Mucosa of gallbladder (tissue), 1 donor: ENCODE data around the gene USP2. TPM values are rescaled to one million over a fixed set of nuclear protein-coding genes. Genes with fewer than 3 reads are reported as not detected.

Source experiments
- DNase-seq: peaks from one replicate; pipeline ENCODE4 v3.0.0-alpha.2; 2020; ENCODE audit warnings: low spot score
- total RNA-seq: library from RNA; stranded (reverse); gene quantifications from one replicate; pipeline ENCODE4 v1.2.1, GENCODE V29; 2021
- donor health status: DM: no; HTN: no; CAD: no.

The USP2 gene, protein sequence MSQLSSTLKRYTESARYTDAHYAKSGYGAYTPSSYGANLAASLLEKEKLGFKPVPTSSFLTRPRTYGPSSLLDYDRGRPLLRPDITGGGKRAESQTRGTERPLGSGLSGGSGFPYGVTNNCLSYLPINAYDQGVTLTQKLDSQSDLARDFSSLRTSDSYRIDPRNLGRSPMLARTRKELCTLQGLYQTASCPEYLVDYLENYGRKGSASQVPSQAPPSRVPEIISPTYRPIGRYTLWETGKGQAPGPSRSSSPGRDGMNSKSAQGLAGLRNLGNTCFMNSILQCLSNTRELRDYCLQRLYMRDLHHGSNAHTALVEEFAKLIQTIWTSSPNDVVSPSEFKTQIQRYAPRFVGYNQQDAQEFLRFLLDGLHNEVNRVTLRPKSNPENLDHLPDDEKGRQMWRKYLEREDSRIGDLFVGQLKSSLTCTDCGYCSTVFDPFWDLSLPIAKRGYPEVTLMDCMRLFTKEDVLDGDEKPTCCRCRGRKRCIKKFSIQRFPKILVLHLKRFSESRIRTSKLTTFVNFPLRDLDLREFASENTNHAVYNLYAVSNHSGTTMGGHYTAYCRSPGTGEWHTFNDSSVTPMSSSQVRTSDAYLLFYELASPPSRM
- 7.3 TPM for total RNA-seq

DNA sequence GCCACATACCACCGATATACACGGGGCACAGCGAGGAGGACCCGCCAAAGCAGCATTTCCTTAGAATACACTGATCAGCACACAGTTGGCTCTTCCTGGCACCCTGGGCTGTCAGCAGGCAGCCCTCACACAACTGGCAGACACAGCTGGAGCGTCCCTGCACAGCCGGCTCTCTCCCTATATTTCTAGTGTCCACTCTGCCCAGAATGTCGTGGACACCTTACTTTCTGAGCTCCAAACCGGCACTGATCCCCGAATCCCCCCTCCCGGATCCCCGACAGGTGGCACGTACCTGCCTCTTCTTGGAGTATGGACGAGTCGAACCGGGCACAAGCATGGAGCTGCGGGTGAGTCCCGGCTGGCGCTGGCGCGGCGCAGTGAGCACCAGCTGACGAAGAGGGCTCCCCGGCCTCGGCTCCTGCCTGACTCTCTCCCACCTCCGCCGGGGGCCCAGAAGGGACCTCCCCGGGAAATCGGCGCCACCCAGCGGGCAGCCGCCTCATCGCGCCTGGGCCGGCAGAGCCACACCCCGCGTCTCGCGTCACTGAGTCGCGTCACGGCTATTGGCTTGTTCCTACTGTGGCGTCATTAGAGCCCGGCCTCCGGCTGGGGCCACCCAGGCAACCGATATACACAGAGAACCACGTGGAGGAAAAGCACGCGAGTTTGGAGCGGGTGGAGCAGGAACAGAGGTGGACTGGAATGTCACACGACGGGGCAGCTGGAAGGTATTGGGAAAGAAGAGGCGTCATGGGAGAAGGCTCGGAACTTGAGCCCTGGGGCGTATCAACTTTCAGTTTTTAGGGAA lies at the start of gene USP2:
TSS of gene USP2 (minus strand) at position 510 of the 808 bp plus-strand sequence. CDS start 8,210 bp downstream, outside the sequence.
- peak; percentile 98 for DNase-seq

DNA sequence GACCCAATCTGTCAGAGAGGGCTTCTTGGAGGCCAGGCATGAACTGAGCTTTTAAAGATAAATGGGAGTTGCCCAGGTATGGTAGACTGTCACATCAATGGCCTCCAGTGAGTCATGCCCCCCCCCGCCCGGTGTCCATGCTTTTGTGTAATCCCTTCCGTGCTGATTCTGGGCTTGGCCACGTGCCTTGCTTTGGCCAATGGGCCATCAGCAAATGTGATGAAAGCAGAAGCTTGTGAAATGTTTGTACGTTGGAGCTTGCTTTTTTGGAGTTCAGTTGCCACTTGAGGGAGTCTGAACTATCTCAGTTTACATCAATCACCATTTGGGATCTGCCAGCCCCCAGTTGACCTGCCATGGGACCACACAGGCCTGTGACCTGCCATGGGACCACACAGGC lies 45.8 kb upstream of the USP2 start:
- DNase-seq = no peak

DNA sequence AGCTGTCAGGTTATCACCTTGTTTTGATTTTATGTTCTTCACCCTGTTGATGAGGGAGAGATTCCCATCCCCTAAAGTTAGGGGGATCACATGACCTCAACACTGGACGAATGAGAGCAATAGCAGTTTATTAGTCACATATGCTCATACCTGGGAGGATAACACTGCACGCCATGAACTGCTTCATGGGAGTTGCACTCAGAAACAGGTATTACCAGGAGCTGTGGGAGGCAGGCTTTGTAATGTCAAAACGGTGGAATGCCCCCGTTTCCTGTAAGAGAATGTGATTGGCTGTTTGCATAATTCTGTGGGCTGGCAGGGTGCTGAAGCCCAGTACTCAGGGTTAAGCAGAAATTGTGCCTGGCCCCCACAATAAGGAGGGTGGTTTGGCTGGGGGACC lies 44.7 kb upstream of the USP2 start:
- no peak for DNase-seq

DNA sequence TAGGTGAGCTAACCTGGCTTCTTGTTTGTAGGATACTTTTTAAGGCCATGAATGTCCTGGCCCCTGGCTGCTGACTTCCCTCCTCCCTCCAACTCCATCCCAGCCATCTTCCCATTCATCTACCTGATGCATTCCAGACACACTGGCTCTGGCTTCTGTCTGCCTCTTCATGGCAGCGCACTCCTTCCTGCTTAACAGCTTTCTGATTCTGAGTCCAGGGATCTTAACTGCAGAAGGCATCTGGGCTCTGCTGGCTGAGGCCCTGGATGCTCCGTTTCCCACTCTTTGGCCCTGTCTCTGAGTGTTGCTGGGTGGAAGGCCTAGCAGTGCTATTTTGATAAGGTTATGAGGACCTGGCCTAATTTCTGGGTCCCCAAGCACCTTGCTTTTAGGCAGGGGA lies 43.3 kb upstream of the USP2 start:
- no peak for DNase-seq

DNA sequence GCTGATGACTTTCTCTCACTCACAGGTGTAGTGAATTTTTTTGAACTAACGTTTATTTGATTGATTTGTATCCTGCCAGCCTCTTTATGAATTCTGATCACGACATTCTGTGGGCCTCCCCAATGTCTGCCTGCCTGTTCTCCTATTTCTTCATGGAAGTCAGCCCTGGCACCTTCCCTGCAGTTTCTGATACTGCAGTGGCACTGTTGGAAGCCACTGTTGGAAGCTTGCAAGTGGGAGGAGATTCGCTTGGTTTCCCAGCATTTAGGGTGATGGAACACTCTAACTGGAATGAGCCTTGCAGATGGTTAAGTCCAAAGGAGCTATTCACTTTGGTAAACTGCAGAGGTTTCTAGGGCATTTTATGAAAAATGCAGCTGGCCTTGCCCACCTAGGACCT lies 42.8 kb upstream of the USP2 start:
- no peak for DNase-seq

DNA sequence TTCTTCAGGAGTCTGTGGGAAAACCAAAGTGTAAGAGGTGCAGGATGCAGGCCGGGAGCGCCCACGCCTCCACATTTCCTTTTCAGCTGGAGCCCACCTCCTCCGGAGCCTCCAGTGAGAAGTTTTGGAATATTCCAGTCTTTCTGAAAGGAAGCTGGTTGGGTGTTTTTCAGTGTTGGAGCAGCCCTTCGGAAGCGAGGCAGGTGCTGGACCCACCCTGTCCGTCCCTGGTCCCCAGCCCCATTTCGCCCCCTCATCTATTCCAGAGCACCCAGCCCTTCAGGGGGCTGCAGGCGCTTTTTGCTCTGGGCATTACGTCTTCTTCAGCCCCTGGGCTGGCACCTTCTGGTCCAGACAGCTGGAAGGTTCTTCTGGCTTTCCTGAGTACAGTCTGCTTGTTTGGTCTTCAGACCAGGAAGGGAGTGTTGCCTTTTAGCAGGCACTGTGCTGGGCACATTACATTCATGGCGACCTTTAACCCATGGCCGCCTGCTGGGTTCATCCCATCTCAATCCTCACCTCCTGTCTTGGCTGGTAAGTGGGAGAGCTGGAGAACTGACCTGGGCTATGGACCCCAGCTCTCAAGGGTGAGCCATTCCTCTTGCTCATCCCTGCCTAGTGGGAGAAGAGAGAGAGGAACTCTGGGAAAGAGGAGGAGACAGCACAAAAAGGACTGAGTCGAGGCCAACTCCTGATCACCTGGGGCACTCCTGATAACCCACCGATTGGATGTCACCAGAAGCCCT lies 42.2 kb upstream of the USP2 start:
- no peak for DNase-seq

DNA sequence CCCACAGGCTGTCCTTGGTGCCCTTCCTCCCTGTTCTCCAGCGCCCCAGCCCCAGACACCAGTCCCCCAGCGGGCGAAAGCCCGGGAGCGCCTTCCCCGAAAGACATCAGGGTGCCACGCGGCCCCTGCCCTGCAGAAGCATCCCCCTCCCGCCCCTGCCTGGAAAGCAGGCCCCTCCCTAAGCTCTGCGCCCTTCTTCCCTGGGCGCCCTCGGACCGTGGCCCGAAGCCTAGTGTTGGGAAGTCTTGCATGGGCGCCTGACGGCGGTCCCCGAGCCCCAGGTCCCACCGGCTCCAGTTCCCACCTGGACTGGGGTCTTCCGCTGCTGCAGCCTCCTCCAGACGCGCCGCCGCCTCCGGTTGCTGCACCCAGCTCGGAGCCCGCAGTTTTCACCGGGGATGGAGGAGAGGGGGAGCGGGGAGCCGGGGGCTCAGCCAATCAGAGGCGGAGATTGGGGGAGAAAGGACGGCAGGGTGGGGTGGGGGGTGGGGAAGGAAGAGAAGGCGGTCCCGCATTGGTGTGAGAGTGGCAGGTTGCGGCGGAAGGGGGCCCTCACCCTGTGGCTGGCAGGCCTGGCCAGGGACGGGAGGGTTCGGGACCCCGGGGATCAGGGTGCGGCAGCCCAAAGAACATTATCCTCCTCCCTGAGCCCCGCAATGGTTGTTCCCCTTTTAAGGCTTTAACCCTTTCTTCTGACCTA lies 41.5 kb upstream of the USP2 start, which contains the start of gene THY1:
TSS of gene THY1 (minus strand) at position 364 of the 700 bp plus-strand sequence. CDS start 2,267 bp downstream, outside the sequence.
- DNase-seq = no peak

DNA sequence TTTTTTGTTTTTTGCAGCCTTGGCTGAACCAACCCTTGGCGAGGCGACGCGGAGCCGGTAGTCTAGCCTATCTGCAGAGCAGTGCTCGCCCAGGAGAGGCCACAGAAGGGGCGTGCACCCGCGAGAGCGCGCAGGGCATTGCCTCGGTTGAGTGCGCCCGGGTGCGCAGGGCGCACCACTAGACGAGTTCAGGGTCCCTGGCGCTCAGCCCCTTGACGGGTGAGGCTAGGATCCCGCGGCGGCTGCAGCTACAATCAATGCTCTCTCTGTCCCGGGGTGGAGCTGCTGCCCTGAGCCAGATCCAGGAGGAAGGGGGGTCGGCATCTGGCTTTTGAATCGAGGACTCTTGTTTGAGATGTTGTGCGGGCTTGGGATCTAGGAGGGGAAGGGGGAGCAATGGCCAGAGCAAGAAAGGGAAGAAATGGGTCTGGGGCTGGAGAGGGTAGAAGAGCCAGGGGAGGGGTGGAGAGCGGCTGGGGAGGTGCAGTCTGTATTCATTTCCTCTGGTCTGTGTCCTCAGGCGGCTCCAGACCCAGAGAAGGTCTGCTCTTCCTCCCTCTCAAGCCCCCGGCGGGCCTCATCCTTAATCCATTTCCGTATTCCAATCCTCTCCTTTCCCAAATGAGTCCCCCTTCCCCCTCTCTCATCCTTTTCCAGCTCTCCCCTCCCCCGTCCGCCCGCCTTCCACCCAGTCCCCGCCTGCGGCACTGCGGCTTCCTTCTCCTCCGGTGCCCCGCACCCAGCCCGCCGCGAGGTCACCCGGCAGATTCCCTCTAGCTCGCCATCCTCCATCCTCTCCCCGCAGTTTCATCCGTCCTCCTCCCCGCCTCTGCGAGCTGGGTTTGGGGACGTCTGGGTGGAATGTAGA lies 40.7 kb upstream of the USP2 start:
- DNase-seq = no peak

DNA sequence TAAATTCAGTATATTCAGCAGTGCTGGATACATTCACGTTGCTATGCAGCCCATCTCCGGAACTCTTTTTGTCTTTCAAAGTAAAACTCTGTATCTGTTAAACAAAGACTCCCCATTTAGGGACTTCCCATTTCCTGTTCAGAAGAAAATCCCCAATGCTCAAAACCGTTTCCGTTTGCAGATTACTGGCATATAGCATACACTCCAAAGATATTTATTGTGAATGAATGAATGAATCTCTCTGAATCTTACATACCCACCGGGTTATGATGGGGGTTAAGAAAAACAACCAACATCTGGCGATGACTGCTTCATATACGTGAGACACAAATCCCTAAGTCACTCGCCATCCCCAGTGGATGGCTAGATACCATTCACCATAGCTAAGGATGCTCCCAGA lies 39.9 kb upstream of the USP2 start:
- DNase-seq = no peak

DNA sequence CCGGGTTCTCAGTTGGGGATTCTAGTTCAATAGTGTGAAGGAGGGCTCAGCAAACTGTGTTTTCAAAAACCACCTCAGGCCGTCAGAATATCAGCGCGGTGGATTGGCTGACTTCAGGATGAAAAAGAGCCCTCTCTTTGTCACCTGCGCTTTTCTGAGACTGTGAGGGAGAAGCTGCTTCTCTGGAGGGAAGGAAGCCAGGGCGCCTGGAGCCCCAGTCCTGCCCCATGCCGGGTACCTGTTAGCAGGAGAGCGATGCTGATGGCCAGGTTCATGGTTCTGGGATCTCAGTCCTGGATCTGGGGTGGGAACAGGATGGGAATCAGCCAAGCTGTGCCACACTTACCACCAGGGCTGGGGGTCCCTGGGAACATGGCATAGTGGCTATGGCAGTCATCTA lies 39.1 kb upstream of the USP2 start:
- DNase-seq = no peak

DNA sequence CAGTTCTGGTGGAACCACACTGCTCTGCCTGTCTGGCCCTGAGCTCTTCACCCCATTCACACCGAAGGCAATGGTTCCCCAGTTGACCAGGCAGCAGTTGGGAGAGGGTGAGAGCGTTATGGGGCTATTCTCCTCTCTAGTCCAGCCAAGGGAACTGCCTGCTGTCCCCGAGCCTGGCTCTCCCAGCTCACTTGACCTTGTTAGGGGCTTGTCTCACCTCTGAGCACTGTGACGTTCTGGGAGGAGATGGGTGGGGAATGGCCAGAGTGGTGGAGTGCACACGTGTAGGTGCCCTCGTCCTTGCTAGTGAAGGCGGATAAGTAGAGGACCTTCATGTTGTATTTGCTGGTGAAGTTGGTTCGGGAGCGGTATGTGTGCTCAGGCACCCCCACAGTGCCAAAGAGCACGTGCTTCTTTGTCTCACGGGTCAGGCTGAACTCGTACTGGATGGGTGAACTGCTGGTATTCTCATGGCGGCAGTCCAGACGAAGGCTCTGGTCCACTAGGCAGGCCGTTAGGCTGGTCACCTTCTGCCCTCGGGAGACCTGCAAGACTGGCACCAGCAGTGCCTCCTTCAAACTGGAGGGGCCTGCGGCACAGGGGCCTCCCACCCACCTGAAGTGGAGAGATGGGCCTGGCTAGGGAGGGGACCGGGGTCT lies 38.5 kb upstream of the USP2 start:
- DNase-seq = no peak

DNA sequence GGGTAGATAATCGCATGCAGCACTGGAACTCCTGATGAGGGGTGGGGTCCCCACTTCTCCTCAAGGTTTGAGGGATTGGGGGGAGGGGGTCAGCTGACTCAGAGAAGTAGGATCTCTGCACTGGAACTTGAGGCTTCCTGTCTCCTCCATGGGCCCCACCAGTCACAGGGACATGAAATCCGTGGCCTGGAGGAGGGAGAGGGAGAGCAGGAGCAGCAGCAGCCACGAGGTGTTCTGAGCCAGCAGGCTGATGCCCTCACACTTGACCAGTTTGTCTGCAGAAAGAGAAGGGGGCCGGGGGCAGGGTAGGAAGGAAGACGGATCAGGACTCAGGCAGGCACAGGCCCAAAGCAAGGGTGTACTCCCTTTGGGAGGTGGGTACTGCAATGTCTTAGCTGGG lies 37.8 kb upstream of the USP2 start:
- no peak for DNase-seq

DNA sequence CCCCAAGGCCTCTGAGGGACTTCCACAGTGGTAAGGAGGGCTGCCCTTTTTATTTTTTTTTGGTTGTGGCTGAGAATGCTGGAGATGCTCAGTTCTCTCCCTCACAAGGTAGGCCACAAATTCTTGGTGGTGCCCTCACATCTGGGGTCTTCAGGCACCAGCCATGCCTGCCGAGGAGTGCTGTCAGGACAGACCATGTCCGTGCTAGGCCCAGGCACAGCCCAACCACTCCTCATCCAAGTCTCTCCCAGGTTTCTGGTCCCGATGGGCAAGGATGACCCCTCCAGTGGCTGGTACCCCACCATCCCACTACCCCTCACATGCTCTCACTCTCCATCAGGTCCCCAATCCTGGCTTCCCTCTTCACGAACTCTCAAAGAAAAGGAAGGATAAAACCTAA lies 37.3 kb upstream of the USP2 start:
- no peak for DNase-seq

DNA sequence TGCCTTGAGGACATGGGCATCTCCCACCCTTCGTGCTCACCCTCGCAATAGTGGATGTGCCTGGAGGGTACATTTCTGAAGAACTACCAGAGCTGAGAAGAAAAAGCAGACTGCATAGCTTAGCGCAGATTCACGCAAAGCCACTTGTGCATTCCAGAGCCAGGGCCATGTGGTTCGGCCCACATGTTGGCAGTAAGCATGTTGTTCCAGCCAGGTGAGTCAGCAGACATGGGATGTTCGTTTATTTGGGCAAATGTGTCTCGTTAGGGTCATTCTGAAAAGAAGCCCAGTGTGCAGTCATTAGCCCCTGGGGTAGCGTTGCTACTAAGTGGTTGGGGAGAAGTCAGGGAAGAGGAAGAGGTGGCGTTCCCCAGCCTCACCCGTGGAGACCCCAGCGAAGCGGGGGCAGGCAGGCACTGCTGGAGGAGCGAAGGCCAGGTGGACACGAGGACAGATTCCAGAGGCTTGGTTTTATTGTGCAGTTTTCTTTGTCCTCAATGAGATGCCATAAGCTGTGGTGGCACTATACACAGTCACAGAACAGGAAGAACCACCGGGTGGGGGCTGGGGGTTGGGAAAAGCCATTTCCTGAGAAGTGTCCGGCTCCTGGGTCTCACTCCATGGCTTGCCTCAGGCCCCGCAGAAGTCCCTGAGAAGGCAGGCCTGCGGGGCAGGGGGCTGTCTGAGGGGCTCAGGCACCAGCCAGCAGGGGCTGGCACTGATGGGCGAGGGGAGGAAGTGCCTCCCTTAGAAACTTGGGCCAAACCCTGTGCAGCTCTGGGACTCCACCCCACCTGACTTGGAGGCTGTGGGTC lies 36.4 kb upstream of the USP2 start:
- DNase-seq = no peak

DNA sequence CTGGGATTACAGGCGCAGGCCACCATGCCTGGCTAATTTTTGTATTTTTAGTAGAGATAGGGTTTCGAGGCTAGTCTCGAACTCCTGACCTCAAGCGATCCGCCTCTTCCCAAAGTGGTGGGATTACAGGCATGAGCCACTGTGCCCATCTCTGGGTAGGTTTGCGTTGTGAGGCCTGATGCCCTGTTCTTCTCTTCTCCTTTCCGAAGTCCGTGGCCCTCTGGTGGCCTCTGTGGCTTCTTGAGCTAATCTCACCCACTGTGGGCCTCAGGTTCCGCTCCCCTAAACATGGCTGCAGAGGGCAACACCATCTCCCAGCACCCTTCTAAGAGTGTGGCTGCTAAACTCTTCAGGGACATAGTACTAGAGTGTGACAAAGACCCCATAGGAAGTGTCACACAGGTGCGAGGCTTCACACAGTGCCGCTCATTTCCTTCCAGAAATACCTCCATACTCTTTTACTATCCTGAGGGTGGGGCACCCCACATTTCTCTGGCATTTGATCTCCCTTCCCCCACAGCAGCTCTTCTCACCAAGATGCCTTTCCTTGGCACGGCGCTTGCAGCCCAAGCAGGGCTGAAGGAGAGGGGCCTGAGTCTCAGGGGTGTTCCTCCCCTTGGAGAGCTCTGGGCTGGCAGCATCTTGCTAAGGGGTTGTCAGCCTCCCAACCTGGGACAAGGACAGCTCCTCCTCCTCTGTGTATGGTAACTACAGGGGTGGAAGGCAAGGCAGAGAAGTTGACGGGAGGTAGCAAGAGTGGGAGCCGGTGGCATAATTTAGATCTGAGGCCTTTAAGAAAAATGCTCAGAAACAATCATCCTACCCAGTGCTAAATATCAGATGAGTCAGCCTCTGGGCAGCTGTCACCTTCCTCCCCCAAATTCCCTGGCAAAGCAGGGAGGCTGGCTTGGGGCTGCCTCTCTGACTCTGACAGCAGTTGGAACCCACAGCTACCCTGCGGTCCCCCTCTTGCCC lies 35.4 kb upstream of the USP2 start:
- no peak for DNase-seq

DNA sequence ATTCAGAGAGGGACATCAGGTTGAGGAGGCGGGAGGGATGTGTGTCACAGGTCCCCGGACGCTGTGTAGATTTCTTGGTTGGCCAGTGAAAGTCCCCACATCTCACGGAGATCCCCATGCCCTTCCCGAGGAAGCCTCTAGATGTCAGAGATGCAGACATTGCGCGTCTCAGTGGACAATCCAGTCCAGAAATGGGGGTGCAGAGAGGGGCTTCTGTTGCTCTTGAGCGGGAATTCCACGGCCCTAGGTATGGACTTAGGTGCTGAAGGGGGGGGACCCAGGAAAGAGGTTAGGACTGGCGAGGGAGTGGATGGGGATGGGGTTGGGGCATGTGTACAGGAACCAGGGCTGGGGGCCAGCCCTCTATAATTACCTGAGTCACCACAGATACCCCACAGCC lies 34.5 kb upstream of the USP2 start:
- DNase-seq = no peak

DNA sequence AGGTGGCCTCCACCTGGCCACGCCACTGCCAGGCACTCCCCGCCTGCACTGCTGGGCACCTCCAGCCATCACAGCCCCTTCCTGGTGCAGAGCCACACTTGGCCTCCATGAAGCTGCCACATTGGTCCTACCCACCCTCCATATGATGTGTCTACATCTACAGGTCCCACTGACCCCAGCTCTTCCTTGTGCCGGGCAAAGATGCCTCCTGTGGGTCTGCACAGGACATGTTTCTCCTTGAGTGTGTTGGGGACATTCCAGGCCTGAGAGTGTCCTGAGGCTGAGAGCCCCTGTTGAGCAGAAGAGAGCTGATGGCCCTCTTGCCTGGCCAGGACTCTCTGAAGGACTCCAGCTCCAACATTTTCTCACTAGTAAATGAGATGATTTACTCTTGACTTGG lies 34.0 kb upstream of the USP2 start:
- DNase-seq = no peak

DNA sequence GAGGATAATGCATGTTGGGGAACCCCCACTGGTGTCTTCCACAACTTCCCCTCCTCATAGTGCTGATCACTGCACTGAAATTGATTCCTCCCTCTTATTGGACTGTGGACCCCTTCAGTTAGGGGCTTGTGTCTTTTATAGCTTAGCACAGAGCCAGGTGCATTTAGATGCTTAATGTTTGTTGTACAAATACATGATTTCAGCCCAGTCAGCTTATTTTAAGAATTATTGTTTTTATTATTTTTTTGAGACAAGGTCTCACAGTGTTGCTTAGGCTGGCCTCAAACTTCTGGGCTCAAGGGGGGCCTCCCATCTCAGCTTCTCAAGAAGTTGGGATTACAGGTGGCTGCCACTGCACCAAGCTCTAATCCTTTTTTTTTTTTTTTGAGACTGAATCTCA lies 33.2 kb upstream of the USP2 start:
- DNase-seq = no peak
